Astrocyte (in vitro differentiated cells and primary cell): ENCODE measurements around the gene PLAC1. TPM values are rescaled to one million over a fixed set of nuclear protein-coding genes. Genes with fewer than 3 reads are reported as not detected.
A peak's percentile ranks its signal among the peaks of the same experiment; 100 is the strongest.

Experiments
- DNase-seq: peaks from one replicate; pipeline ENCODE4 v3.0.0-alpha.2; 2010; ENCODE audit warnings: low read depth
- FAIRE-seq: peaks from 2 replicates; lab custom pipeline; 2011; peaks lifted over from hg19 to GRCh38; lab: Jason Lieb, UNC
- H2AFZ ChIP-seq: 2 replicates; pipeline ENCODE4 v1.6.0; 2012; ENCODE audit warnings: low read depth, low read length, inconsistent platforms
- H3K27ac ChIP-seq: 2 replicates; pipeline ENCODE4 v1.5.1; 2011; ENCODE audit warnings: low read depth, low read length, inconsistent platforms
- H3K27me3 ChIP-seq: 2 replicates; pipeline ENCODE4 v1.6.0; 2011; ENCODE audit warnings: low read length, inconsistent platforms; ENCODE audit not compliant: insufficient read depth
- H3K36me3 ChIP-seq: 2 replicates; pipeline ENCODE4 v1.5.1; 2011; ENCODE audit warnings: low read length, inconsistent platforms; ENCODE audit not compliant: insufficient read depth
- H3K4me1 ChIP-seq: 2 replicates; pipeline ENCODE4 v1.5.1; 2011; ENCODE audit warnings: low read length, inconsistent platforms; ENCODE audit not compliant: insufficient read depth
- H3K4me2 ChIP-seq: 2 replicates; pipeline ENCODE4 v1.6.0; 2012; ENCODE audit warnings: low read length, inconsistent platforms
- H3K4me3 ChIP-seq: 2 replicates; pipeline ENCODE4 v1.5.1; 2011; ENCODE audit warnings: low read depth, mild to moderate bottlenecking, low read length, inconsistent platforms; ENCODE audit not compliant: insufficient read depth
- H3K79me2 ChIP-seq: 2 replicates; pipeline ENCODE4 v1.6.0; 2012; ENCODE audit warnings: mild to moderate bottlenecking, low read length, inconsistent platforms; ENCODE audit not compliant: insufficient read depth
- H3K9ac ChIP-seq: 2 replicates; pipeline ENCODE4 v1.6.0; 2012; ENCODE audit warnings: mild to moderate bottlenecking, low read length, inconsistent platforms
- H3K9me3 ChIP-seq: 2 replicates; pipeline ENCODE4 v1.5.1; 2012; ENCODE audit warnings: low read depth, mild to moderate bottlenecking, low read length, inconsistent platforms; ENCODE audit not compliant: insufficient read depth
- H4K20me1 ChIP-seq: 2 replicates; pipeline ENCODE4 v1.6.0; 2012; ENCODE audit warnings: low read length, inconsistent platforms; ENCODE audit not compliant: insufficient read depth
- H3K27ac Mint-ChIP-seq: one replicate; pipeline ENCODE4 v1.8.0; 2021; ENCODE audit warnings: mild to moderate bottlenecking, mixed read lengths; ENCODE audit not compliant: unreplicated experiment
- H3K27me3 Mint-ChIP-seq: one replicate; pipeline ENCODE4 v1.8.0; 2021; ENCODE audit warnings: low read depth, mixed read lengths; ENCODE audit not compliant: unreplicated experiment
- H3K36me3 Mint-ChIP-seq: one replicate; pipeline ENCODE4 v1.8.0; 2021; ENCODE audit warnings: low read depth, mixed read lengths; ENCODE audit not compliant: unreplicated experiment
- H3K4me1 Mint-ChIP-seq: one replicate; pipeline ENCODE4 v1.8.0; 2021; ENCODE audit warnings: low read depth, mixed read lengths; ENCODE audit not compliant: unreplicated experiment
- H3K4me3 Mint-ChIP-seq: one replicate; pipeline ENCODE4 v1.8.0; 2021; ENCODE audit warnings: mild to moderate bottlenecking, moderate library complexity, mixed read lengths; ENCODE audit not compliant: unreplicated experiment
- H3K9me3 Mint-ChIP-seq: one replicate; pipeline ENCODE4 v1.8.0; 2021; ENCODE audit warnings: mild to moderate bottlenecking, mixed read lengths; ENCODE audit not compliant: unreplicated experiment
- CTCF ChIP-seq: IDR thresholded peaks from 2 replicates; pipeline ENCODE4 v1.5.1; 2011; ENCODE audit warnings: low read depth, mild to moderate bottlenecking, inconsistent platforms, low read length, moderate library complexity; ENCODE audit not compliant: insufficient read depth
- EZH2 ChIP-seq: IDR thresholded peaks from 2 replicates; pipeline ENCODE4 v1.6.1; 2012; ENCODE audit warnings: mild to moderate bottlenecking, low read length, inconsistent platforms; ENCODE audit not compliant: insufficient read depth
- total RNA-seq: library from RNA; stranded (reverse); gene quantifications from 2 replicates; pipeline ENCODE4 v1.2.1, GENCODE V29; 2021

PLAC1 gene
- total RNA-seq, 1 donor from 2014 or later, result 0.61 TPM

DNA sequence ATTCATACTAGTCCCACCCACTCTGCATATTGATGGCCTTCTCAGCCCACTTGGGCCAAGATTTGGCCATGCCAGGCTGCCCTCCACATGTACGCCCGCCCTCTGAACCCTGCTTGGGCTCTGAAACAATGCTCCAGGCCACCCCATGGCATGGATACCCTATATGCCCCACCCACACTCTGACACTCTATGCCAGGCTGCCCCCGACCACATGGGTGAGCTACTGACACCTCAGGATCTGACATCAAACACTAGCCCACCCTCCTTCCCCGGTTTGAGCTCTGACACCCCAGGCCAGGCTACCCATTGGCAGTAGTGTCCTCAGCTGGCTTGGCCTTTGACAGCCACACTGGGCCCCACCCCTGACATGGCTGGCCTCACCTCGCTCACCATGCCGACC lies 128.8 kb downstream of the PLAC1 start:
- H3K27ac ChIP-seq, result no peak overlapping the region
- no peaks in the 10 kb centered on the region for H3K79me2 ChIP-seq
- no peaks in the 10 kb centered on the region for H3K9me3 ChIP-seq
- H3K9me3 Mint-ChIP-seq, result no peaks in the 10 kb centered on the region
- H3K4me3 ChIP-seq, result no peak overlapping the region
- no peak overlapping the region for H2AFZ ChIP-seq
- no peaks in the 10 kb centered on the region for H3K36me3 ChIP-seq
- H3K9ac ChIP-seq, result no peak overlapping the region
- H3K4me2 ChIP-seq, result no peak overlapping the region
- peaks cover 12% of the 10 kb centered on the region for H3K4me1 Mint-ChIP-seq
- no peak overlapping the region for H3K27ac Mint-ChIP-seq
- no peaks in the 10 kb centered on the region for H4K20me1 ChIP-seq
- FAIRE-seq (no peak), DNase-seq (no peak)
- peaks cover 8% of the 10 kb centered on the region for H3K4me1 ChIP-seq
- H3K4me3 Mint-ChIP-seq, result no peak overlapping the region
- peaks cover 4% of the 10 kb centered on the region for H3K27me3 Mint-ChIP-seq
- no peaks in the 10 kb centered on the region for H3K27me3 ChIP-seq
- TF ChIP-seq EZH2 (no peak), CTCF (no peak)
- H3K36me3 Mint-ChIP-seq, result no peaks in the 10 kb centered on the region

DNA sequence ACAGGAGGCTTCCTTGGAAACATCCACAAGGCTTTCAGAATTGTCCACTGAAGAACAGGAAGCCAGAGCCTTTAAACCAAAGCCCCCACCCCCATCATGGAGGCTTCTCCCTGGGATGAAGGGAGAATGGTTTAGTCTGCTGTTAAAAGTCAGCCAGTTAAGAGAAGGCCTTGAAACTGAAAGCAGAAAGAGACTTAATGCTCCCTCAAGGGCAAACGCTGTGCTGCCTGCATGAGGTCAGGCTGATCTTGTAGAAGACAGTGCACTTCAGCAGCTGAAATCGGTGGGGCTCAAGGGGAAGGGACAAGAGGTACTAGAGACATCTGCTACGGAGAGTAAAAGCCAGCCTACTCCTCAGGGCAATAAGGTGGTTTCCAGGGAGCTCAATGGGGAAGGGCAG lies 129.3 kb downstream of the PLAC1 start:
- Mint-ChIP-seq H3K27ac (no peak overlapping the region), H3K4me3 (no peak overlapping the region), H3K9me3 (no peaks in the 10 kb centered on the region), H3K27me3 (peaks cover 4% of the 10 kb centered on the region), H3K4me1 (peaks cover 12% of the 10 kb centered on the region), H3K36me3 (no peaks in the 10 kb centered on the region)
- Histone ChIP-seq H3K36me3 (no peaks in the 10 kb centered on the region), H3K27ac (no peak overlapping the region), H3K4me2 (no peak overlapping the region), H4K20me1 (no peaks in the 10 kb centered on the region), H3K9ac (no peak overlapping the region), H3K79me2 (no peaks in the 10 kb centered on the region), H3K9me3 (no peaks in the 10 kb centered on the region), H3K4me3 (no peak overlapping the region), H3K4me1 (peaks cover 8% of the 10 kb centered on the region), H3K27me3 (no peaks in the 10 kb centered on the region), H2AFZ (no peak overlapping the region)
- TF ChIP-seq EZH2 (no peak), CTCF (no peak)
- no peak for FAIRE-seq
- DNase-seq, result no peak

GRCh38 chrX:134526399-134526798 lies 131.9 kb downstream of the PLAC1 start:
- no peaks in the 10 kb centered on the region for H3K9me3 Mint-ChIP-seq
- Histone ChIP-seq H2AFZ (no peak overlapping the region), H3K9me3 (no peaks in the 10 kb centered on the region), H4K20me1 (no peaks in the 10 kb centered on the region), H3K27ac (no peak overlapping the region), H3K27me3 (no peaks in the 10 kb centered on the region), H3K79me2 (no peaks in the 10 kb centered on the region), H3K4me3 (no peak overlapping the region), H3K4me2 (no peak overlapping the region), H3K36me3 (no peaks in the 10 kb centered on the region), H3K9ac (no peak overlapping the region), H3K4me1 (peaks cover 8% of the 10 kb centered on the region)
- H3K36me3 Mint-ChIP-seq, result no peaks in the 10 kb centered on the region
- DNase-seq, result peak; percentile 20
- H3K27ac Mint-ChIP-seq, result no peak overlapping the region
- H3K27me3 Mint-ChIP-seq, result no peaks in the 10 kb centered on the region
- H3K4me3 Mint-ChIP-seq, result no peak overlapping the region
- no peak for TF ChIP-seq EZH2
- TF ChIP-seq CTCF, result no peak
- peaks cover 12% of the 10 kb centered on the region for H3K4me1 Mint-ChIP-seq
- FAIRE-seq, result no peak
